Measurements from ENCODE around the gene USP3. TPM values are rescaled to one million over a fixed set of nuclear protein-coding genes. Genes with fewer than 3 reads are reported as not detected.

USP3 gene
- total and polyA plus RNA-seq, 2 of the 4 experiments (the other 2 are of a cell fraction): 17.3 to 52.3 TPM

DNA sequence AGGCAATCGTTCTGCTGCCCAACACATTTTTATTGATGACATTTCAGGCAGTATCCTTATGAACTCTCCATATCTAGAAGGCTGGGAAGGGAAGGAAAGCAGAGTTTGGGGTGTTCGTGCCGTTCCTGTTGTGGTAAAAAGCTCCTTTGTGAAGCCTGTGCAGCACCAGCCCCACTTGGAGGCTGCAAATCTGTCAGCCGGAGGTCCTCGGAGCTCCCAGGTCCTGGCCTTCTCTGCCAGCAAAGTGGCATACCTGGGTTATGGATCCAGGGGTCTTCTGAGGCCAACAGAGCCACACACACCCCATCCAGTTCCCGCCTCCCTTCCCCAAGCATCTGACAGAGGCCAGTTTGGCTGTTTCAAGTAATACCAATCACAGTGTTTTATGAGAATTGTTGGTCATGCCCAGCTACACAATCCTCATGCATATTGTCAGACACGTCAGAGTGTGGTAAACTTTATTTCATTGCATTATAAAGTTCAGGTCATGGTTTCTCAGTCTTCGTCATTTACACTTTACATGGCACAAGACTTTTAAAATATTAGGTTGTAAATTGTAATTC lies 15.9 kb upstream of the USP3 start:
- no peak overlapping the region for H4K8ac ChIP-seq (ENCODE audit: low read depth in 2 of 2, low read length in 2 of 2)
- H4K5ac ChIP-seq (ENCODE audit: low read depth, low read length): no peak overlapping the region
- H4K91ac ChIP-seq (ENCODE audit: insufficient read depth, low read depth, low read length): no peak overlapping the region
- no peak overlapping the region for H2AFZ ChIP-seq (replicated peaks; ENCODE audit: low read length, poor library complexity)
- no CpG with 5 or more reads among the region's 8 CpGs for WGBS, 2 experiments (ENCODE audit: extremely low coverage in 2 of 2, insufficient read length in 1 of 2)
- DNase-seq (no peak), ATAC-seq (ENCODE audit: low read depth) (no peak)
- no peak overlapping the region for H3K18ac ChIP-seq (ENCODE audit: low read depth, low read length)
- no peaks in the 10 kb centered on the region for H4K20me1 ChIP-seq (ENCODE audit: insufficient read depth, low read length)
- no peak overlapping the region for H3K4me3 ChIP-seq (ENCODE audit: insufficient read depth, low read depth, low read length)
- H3K4me1 ChIP-seq (ENCODE audit: control insufficient read depth, insufficient read depth, low read length): peaks cover 16% of the 10 kb centered on the region
- H3K27me3 ChIP-seq (ENCODE audit: control insufficient read depth, insufficient read depth, low read length): no peaks in the 10 kb centered on the region
- POLR2A ChIA-PET (ENCODE audit: unreplicated experiment): interaction anchor here (1.1 kb wide), 1 partner anchor 11 kb away, joined by 5 read pairs; no protein-coding TSS in a partner anchor
- dilution Hi-C loops (cut with HindIII; ENCODE audit: low sequenced_read_pairs, unreplicated experiment) (no loop called here), in situ Hi-C loops (cut with MboI; ENCODE audit: low sequenced_read_pairs) (no loop called here), intact Hi-C loops (cut with micrococcal nuclease) (no loop called here)
- 0 out of 2 replicates have a peak overlapping the region, but pooled peaks have one; percentile 2 for H2AK5ac ChIP-seq (ENCODE audit: low read depth, low read length)
- H3K4ac ChIP-seq (ENCODE audit: low read depth, low read length): no peak overlapping the region
- H3K27ac ChIP-seq (ENCODE audit: insufficient read depth, low read length): no peak overlapping the region
- no peak overlapping the region for H3K4me2 ChIP-seq (ENCODE audit: low read depth, low read length)
- H2BK20ac ChIP-seq (ENCODE audit: low read depth, low read length): no peak overlapping the region
- H3K9ac ChIP-seq (ENCODE audit: low read depth, low read length): no peak overlapping the region
- peaks cover 21% of the 10 kb centered on the region for H3K9me1 ChIP-seq (ENCODE audit: insufficient read depth, low read length)
- no peaks in the 10 kb centered on the region for H3K9me3 ChIP-seq (ENCODE audit: control insufficient read depth, insufficient read depth, low read length)
- BruUV-seq (replicated peaks): no TSS peak
- TF ChIP-seq, protein P1, sequence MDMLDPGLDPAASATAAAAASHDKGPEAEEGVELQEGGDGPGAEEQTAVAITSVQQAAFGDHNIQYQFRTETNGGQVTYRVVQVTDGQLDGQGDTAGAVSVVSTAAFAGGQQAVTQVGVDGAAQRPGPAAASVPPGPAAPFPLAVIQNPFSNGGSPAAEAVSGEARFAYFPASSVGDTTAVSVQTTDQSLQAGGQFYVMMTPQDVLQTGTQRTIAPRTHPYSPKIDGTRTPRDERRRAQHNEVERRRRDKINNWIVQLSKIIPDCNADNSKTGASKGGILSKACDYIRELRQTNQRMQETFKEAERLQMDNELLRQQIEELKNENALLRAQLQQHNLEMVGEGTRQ (IDR thresholded peaks at IDR 0.05; ENCODE audit: low read depth, low read length): no peak
- TF ChIP-seq MAFK (IDR thresholded peaks at IDR 0.05; ENCODE audit: low read depth, low read length) (no peak), MXI1 (IDR thresholded peaks at IDR 0.05; ENCODE audit: borderline replicate concordance, low read depth, low read length) (no peak), RFX5 (IDR thresholded peaks at IDR 0.05; ENCODE audit: low read depth, low read length) (no peak), BHLHE40 (IDR thresholded peaks at IDR 0.05; ENCODE audit: low read depth, low read length) (no peak), FOS (IDR thresholded peaks at IDR 0.05; ENCODE audit: low read depth, low read length) (no peak), CEBPB (IDR thresholded peaks at IDR 0.05; ENCODE audit: low read depth, low read length) (no peak), MAZ (IDR thresholded peaks at IDR 0.05; ENCODE audit: borderline replicate concordance, low read depth, low read length) (no peak), RAD21 (IDR thresholded peaks at IDR 0.05; ENCODE audit: low read length) (no peak), CHD1 (IDR thresholded peaks at IDR 0.05; ENCODE audit: low read depth, low read length) (no peak), SMC3 (IDR thresholded peaks at IDR 0.05; ENCODE audit: low read depth, low read length) (no peak), POLR2A (IDR thresholded peaks at IDR 0.05; ENCODE audit: low read depth, low read length) (no peak), NFE2L2 (IDR thresholded peaks at IDR 0.05; ENCODE audit: low read depth, low read length) (no peak)
- TF ChIP-seq, protein P2, sequence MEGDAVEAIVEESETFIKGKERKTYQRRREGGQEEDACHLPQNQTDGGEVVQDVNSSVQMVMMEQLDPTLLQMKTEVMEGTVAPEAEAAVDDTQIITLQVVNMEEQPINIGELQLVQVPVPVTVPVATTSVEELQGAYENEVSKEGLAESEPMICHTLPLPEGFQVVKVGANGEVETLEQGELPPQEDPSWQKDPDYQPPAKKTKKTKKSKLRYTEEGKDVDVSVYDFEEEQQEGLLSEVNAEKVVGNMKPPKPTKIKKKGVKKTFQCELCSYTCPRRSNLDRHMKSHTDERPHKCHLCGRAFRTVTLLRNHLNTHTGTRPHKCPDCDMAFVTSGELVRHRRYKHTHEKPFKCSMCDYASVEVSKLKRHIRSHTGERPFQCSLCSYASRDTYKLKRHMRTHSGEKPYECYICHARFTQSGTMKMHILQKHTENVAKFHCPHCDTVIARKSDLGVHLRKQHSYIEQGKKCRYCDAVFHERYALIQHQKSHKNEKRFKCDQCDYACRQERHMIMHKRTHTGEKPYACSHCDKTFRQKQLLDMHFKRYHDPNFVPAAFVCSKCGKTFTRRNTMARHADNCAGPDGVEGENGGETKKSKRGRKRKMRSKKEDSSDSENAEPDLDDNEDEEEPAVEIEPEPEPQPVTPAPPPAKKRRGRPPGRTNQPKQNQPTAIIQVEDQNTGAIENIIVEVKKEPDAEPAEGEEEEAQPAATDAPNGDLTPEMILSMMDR (conservative IDR thresholded peaks at IDR 0.05; ENCODE audit: low read depth, low read length): no peak
- TF ChIP-seq, protein P3, sequence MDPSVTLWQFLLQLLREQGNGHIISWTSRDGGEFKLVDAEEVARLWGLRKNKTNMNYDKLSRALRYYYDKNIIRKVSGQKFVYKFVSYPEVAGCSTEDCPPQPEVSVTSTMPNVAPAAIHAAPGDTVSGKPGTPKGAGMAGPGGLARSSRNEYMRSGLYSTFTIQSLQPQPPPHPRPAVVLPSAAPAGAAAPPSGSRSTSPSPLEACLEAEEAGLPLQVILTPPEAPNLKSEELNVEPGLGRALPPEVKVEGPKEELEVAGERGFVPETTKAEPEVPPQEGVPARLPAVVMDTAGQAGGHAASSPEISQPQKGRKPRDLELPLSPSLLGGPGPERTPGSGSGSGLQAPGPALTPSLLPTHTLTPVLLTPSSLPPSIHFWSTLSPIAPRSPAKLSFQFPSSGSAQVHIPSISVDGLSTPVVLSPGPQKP (IDR thresholded peaks at IDR 0.05; ENCODE audit: borderline replicate concordance, low read depth, low read length): no peak
- H3K36me3 ChIP-seq (ENCODE audit: control insufficient read depth, insufficient read depth, low read length): no peaks in the 10 kb centered on the region
- H3K14ac ChIP-seq (replicated peaks; ENCODE audit: low read depth, low read length): no peak overlapping the region
- no peak overlapping the region for H2BK15ac ChIP-seq (ENCODE audit: low read depth, low read length)
- no peaks in the 10 kb centered on the region for H3K79me1 ChIP-seq (ENCODE audit: low read depth in 1 of 2, low read length in 2 of 2)
- CTCF ChIA-PET: interaction anchor here (1.4 kb wide), 1 partner anchor 16 kb away, joined by 4 read pairs; the partner anchor contains the start of gene USP3
- H2AK9ac ChIP-seq (replicated peaks; ENCODE audit: low read depth, low read length, poor library complexity): no peak overlapping the region
- no peak overlapping the region for H2BK5ac ChIP-seq (ENCODE audit: low read depth, low read length, poor library complexity, severe bottlenecking)
- H3K23ac ChIP-seq (ENCODE audit: low read depth, low read length): no peak overlapping the region
- no peak overlapping the region for H2BK120ac ChIP-seq (ENCODE audit: low read depth, low read length)
- no peak overlapping the region for H3K56ac ChIP-seq (ENCODE audit: extremely low read depth, insufficient read depth, low read length)
